Measurements from ENCODE around the gene STUB1.

The STUB1 gene

GRCh38 chr16:667113-667779, 13.0 kb upstream of the STUB1 start:
- no peak for DNase-seq (ENCODE audit: low read depth)

- DNase-seq (ENCODE audit: low read depth), result peak; percentile 73
Measured at GRCh38 chr16:667780-668518, 12.3 kb upstream of the STUB1 start, which contains the start of gene RHOT2. Gene RHOT2 (plus strand): TSS chr16:668132. CDS start chr16:668200, 68 bp downstream.

GRCh38 chr16:668519-669171, 11.6 kb upstream of the STUB1 start:
- no peak for DNase-seq (ENCODE audit: low read depth)

DNA sequence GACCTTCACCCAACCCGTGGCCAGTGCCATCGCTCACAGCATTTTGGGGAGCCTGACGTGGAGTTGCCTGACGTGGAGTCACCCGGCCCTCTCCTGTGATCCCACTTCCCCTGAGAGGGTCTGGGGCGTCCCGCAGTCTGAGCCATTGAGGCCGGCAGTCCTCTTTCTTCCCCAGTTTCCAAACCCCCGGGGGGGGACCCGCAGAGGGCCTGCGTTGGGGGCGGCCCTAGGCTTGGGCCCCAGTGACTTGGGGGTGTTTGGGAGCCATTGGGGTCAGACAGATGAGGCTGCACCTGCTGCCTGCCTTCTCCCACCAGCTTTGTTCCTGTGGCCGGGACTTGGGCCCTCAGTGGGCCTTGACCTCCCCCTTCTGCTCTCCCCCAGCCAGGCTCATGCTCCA, 10.5 kb upstream of the STUB1 start:
- DNase-seq (ENCODE audit: low read depth), result no peak

DNA sequence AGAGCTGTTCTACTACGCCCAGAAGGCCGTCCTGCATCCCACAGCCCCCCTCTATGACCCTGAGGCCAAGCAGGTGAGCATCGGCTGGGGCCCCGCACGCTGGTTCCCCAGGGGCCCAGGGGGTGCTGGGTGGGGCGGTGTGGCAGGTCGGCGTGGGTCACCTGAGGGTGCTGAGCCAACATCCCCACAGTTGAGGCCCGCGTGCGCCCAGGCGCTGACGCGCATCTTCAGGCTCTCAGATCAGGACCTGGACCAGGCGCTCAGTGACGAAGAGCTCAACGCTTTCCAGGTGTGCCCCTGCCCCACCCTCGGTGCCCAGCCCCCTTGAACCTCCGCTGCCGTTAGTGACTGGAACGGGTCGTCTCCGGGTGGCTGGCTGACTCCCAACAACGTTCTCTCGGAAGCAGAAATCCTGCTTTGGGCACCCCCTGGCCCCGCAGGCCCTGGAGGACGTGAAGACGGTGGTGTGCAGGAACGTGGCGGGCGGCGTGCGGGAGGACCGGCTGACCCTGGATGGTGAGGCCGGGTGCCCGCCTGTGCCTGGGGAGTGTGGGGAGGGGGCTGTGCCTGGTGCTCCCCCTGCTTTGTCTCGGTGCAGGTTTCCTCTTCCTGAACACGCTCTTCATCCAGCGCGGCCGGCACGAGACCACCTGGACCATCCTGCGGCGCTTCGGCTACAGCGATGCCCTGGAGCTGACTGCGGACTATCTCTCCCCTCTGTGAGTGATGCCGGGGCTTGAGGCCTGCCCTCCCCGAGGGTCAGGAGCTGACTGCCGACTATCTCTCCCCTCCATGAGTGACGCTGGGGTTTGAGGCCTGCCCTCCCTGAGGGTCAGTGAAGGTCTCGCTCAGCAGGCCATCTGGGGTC, 9.5 kb upstream of the STUB1 start:
- DNase-seq (ENCODE audit: low read depth), result no peak

- DNase-seq (ENCODE audit: low read depth), result no peak
Measured at GRCh38 chr16:671353-672131, 8.7 kb upstream of the STUB1 start.

DNA sequence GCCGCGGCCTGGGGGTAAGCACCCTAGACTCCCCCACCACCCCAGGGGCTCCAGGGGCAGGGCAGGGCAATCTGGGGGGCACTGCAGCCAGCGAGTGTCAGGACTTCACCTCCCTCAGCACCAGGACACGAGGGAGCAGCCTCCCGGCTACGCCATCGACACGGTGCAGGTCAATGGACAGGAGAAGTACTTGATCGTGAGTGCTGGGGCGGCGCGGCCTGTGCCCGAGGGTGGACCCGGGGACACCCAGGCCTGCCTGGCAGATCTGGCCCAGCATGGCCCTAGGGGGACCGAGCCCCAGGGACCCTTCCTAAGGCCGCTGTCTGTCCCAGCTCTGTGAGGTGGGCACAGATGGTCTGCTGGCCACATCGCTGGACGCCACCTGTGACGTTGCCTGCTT, 7.8 kb upstream of the STUB1 start:
- no peak for DNase-seq (ENCODE audit: low read depth)

GRCh38 chr16:672851-673250, 7.4 kb upstream of the STUB1 start:
- DNase-seq (ENCODE audit: low read depth), result no peak

DNA sequence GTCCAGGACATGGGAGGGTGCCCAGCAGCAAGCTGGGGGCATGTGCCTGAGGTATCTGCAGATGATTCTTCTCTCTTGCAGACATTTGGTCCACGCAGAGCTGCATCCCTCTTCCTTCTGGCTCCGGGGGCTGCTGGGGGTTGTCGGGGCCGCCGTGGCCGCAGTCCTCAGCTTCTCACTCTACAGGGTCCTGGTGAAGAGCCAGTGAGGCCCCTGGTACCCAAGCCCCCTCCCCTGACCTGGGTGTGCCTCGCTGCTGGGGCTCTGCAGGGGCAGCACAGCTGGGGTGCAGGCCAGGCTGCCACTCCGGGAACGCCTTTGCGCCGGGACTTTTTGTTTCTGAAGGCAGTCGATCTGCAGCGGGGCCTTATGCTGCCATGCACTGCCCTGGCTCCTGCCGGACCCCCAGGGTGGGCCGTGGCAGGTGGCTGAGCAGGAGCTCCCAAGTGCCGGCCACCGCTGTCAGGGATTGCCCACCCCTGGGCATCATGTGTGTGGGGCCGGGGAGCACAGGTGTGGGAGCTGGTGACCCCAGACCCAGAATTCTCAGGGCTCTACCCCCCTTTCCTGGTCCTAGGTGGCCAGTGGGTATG, 6.7 kb upstream of the STUB1 start:
- no peak for DNase-seq (ENCODE audit: low read depth)

DNA sequence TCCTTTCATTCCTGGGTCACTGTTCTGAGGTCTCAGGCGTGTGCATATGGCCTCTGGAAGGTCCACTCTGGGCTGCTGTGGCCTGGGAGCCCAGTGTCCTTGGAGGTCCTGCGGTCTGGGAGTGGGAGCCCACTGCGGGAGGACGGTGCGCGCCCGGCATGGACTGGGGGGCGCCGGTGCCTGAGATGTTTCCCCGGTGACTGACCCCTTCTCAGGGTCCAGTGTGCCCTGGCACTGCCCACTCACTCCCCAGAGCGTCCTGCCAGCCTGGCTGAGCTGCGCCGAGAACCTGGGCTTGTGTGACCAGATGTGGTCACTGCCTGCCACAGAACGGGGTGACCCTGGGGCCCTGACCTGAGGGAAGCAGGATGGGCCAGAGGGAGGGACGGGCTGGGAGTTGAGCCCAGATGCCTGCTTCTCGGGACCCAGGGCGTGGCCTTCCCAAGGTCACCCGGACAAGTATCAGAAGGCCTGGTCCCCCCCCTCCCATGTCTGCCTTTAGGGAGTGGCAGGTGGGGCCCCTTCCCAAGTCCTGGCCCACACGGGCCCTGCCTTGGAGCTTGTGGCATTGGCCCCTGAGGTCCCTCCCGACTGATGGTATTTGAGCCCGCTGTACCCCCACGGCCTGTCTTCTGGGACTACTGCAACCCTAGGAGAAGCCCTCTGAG, 5.9 kb upstream of the STUB1 start:
- no peak for DNase-seq (ENCODE audit: low read depth)

DNA sequence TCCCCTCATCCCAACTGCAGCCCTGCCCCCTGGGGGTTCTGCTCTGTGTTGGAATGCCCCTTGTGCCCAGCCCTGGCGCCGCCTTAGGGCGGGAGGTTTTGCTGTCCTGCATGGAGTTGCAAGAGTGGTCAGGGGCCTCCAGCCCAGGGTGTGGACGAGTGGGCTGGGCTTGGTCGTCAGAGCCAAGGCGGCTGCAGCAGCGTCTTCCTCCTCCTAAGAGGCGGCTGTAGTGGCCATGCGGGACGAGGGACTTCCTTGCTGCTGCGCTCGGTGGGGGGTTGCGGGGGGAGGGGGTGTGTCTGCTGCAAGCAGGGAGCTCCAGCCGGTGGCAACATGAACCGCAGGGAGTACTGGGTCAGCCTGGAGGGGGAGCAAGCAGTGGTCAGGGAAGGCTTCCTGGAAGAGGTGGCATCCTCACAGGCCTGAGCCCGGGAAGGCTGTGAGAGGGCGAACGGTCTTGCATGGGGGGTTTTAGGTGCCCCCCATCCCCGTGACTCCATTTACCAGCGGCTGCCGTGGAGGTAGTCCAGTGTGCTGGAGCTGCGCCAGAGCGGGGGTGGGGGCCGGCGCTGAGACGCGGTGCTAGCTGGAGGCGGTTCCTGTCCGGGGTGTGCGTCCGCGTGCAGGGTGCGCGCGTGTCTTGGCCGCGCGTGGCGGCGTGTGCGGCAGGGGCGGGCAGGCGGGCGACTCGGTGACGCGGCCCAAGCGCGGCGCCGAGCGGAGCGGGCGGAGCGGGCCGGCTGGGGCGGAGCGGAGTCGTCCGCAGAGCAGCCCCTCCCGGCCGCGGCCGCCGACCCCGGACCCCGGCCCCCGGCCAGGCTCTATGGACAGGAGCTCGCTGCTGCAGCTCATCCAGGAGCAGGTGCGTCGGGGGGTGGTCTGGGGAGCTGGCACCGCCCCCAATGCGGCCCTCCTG, 5.0 kb upstream of the STUB1 start, which contains the start of gene RHBDL1:
TSS of gene RHBDL1 (plus strand) at position 704 of the 916 bp plus-strand sequence. CDS start at position 824, 120 bp downstream.
- no peak for DNase-seq (ENCODE audit: low read depth)

DNA sequence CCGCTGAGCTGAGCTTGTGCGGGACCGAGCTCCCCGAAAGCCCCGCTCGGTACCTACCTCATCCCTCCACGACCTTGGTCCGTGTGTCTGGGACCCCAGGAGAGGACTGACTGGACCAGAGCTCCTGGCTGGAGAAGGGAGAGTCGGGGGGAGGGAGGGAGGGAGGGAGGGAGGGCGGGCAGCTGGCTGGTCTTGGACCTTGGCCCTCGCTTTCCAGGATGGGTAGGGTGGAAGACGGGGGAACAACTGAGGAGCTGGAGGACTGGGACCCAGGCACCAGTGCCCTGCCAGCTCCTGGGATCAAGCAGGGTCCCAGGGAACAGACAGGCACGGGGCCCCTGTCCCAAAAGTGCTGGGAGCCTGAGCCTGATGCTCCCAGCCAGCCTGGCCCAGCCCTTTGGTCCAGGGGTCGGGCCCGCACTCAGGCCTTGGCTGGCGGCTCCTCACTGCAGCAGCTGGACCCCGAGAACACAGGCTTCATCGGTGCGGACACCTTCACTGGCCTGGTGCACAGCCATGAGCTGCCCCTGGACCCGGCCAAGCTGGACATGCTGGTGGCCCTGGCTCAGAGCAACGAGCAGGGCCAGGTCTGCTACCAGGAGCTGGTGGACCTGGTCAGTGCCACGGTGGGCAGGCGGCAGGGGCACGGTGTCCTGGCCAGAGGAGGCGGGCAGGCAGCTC, 4.2 kb upstream of the STUB1 start:
- DNase-seq (ENCODE audit: low read depth), result no peak

DNA sequence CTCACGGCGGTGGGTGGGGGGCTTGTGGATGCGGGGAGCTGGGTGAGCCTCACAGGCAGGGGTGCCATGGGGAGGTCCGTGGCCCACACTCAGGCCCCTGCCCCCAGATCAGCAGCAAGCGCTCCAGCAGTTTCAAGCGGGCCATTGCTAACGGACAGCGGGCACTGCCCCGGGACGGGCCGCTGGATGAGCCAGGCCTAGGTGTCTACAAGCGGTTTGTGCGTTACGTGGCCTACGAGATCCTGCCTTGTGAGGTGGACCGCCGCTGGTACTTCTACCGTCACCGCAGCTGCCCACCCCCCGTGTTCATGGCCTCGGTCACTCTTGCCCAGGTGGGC, 3.7 kb upstream of the STUB1 start:
- DNase-seq (ENCODE audit: low read depth), result no peak

DNA sequence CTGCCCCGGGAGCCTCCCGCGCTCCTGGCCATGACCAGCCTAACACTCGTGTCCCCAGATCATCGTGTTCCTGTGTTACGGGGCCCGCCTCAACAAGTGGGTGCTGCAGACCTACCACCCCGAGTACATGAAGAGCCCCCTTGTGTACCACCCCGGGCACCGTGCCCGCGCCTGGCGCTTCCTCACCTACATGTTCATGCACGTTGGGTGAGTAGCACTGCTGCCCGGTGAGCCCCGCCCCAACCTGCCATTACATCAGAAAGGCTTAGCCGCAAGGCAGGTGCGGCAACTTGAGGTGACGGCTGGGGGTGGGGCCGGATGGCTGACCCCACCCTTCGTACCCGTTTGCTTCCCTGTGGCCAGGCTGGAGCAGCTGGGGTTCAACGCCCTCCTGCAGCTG, 3.3 kb upstream of the STUB1 start:
- no peak for DNase-seq (ENCODE audit: low read depth)

- DNase-seq (ENCODE audit: low read depth), result no peak
Measured at GRCh38 chr16:677316-678190, 2.7 kb upstream of the STUB1 start.

DNA sequence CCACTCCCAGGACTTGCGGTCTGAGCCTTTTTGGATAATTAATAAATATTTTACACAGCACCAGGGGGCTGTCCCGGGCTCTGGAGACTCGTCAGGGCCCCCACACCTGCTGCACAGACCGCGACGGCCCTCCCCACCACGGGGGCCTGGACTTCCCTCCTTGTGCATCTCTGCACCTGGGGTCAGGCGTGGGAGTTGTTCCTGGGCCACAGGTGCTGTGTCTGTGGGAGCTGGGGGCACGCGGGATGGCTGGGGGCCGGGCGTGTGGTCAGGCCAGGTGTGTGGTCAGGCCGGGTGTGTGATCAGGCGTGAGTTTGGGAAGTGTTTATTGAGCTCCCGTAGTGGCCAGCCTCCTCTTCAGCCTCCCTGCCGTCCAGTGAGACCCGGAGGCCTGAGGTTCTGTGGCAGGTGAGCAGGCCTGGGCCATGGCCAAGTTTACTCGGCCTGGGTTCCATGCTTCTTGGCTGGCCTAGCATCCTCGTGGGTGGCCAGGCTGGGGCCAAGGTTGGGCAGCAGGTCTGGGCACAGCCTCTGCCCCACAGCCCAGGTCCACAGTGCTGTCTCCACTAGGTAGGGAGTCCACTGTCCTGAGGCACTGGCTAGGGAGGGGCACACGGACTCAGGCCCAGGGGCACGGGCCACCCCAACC, 1.9 kb upstream of the STUB1 start:
- no peak for DNase-seq (ENCODE audit: low read depth)

Data from fibroblast of the conjunctiva (primary cell).